GM18909 (cell line): ENCODE measurements around the gene SYVN1.

Experiments used
- ATAC-seq: cut with Tn5 transposase; IDR thresholded peaks from one replicate; pipeline ENCODE4 v1.9.1; 2021; ENCODE audit warnings: mild to moderate bottlenecking; ENCODE audit not compliant: unreplicated experiment, poor library complexity

The SYVN1 gene

DNA sequence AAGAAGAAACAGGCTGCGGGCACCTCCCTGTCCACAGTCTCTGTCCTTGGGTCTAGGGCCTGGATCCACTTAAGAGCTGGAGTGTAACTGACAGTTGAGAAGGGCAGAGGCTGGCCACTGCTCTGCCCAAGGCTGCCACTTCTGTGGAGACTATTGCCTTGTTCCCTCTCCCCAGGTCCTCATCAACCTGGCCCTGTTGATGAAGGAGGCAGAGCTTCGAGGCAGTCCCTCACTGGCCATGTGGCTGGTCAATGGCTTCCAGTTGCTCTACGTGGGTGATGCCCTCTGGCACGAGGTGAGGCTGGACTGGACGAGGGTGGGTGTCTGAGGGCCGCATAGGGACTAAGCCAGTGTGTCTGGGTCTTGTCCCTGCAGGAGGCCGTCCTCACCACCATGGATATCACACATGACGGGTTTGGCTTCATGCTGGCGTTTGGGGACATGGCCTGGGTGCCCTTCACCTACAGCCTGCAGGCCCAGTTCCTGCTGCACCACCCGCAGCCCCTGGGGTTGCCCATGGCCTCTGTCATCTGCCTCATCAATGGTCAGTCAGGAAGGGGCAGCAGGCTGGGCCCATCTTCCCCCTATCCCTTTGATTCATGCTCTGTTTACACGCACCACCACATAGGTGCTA is 19.7 kb downstream of the SYVN1 start:
- ATAC-seq, result no peak

DNA sequence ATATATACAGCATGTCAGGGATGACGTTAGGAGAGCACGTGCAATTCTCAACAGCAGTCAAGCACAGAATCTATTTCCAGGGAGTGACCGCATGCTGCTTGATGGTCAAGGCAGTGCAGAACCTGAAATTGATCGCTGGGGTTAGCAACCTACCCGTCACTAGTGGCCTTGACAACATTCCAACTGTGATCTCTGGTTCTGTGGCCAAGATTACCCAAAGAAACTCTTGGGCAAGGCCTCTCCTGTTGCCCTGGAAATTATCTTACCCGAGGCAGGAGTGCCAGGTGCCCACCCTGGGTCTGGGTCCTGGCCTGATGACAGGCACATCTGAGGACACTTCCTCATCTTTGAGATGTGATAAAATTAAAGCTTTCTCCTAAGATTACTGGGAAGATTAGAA is 20.5 kb downstream of the SYVN1 start:
- no peak for ATAC-seq

DNA sequence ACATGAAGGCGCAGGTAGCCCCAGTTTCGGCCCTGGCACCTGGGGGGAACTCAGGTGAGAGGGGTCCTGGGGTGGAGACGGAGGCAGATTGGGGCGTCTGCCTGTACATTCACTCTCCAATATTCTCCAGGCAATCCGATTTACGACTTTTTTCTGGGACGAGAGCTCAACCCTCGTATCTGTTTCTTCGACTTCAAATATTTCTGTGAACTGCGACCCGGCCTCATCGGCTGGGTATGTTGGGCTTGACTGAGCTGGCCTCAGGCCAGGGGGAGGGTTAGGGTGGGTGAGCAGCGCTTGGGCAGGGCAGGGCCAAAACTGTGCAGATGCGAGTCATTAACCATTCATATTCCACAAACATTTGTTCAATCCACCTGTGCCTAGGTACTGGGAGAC is 21.0 kb downstream of the SYVN1 start:
- ATAC-seq, result no peak

DNA sequence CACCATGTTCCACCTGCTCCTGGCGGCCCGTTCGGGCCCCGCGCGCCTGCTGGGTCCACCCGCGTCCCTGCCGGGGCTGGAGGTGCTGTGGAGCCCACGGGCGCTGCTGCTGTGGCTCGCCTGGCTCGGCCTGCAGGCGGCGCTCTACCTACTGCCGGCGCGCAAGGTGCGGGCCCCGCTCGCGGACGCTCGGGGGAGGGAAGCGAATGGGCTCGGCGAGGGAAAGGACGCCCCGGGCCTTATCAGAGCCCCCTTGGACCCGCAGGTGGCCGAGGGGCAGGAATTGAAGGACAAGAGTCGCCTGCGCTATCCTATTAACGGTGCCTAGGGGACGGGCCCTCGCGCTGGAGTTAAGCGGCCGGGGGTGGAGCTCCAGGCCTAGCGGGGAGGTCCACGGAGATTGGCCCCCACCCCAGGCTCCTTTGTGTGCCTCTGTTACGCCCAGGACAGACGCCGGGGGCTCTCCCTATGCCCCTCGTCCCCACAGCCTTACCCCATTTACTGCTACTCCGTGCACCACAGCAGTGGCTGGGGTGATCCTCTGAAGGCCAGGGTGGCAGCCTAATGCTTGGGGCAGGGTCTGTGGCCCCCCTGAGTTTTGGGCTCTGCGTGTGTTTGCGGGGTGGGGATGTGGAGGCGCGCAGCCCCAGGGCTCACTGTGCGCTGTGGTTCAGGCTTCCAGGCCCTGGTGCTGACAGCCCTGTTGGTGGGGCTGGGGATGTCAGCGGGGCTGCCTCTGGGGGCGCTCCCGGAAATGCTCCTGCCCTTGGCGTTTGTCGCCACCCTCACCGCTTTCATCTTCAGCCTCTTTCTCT is 21.6 kb downstream of the SYVN1 start:
- ATAC-seq, result no peak

DNA sequence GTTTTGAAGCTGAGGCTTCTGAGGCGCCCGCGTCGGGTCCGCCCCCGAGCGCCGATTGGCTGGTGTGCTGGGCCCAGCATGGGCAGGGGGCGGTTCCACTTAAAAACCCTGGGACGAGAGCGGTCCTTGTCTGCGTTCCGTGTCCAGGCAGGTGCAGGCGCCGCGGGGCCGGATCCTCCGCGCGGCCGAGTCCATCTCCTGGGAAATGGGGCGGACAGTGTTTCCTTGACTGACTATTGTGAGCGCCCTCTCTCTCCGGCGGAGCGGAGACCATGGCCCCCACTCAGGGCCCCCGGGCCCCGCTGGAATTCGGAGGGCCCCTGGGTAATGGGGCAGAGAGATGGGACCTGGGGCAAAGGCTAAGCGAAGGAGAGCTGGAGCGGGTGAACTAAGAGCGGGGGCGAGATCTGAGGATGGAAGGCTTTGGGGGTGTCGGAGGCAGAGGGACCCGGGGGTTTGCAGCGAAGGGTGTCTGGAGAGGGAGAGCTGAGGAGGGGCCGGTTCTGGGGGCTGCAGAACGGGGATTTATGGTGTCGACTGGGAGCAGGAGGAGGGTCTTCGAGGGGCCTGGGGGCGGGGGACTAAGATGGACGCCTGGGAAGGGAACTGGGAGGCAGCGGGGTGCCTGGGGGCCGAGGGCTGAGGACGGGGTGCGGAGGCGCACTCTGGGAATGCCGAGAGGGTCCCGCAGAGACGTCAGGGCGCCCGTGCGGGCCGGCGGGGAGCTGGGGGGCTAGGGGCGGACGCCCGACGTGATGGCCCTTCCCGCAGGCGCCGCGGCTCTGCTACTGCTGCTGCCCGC is 22.4 kb downstream of the SYVN1 start, which contains the start of gene TM7SF2:
TSS of gene TM7SF2 (plus strand) at position 129 of the 802 bp plus-strand sequence. CDS start at position 273, 144 bp downstream.
- peak; percentile 60 for ATAC-seq

DNA sequence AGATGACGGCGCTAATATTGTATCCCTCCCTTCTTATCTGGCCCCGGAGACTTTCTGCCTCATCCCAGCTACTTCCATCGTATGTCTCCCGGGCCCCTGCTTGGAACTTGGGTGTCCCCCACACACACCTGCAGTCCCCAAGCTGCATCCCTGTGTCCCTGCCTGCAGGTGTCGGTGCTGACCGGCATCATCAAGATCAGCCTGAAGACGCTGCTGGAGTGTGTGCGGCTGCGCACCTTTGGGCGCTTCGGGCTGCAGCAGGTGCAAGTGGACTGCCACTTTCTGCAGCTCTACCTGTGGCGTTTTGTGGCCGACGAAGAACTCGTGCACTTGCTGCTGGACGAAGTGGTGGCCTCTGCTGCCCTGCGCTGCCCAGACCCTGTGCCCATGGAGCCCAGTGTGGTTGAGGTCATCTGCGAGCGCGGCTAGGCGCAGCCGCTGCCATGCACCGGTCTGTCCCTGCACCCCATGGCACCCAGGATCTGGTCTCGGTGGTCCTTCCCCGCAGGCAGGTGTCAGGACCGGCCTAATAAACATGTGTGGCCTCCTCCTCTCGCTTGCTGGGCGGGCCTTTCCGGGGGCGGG is 23.1 kb downstream of the SYVN1 start:
- no peak for ATAC-seq

GRCh38 chr11:65110354-65110861 is 23.9 kb downstream of the SYVN1 start:
- no peak for ATAC-seq

GRCh38 chr11:65109231-65110198 is 24.8 kb downstream of the SYVN1 start:
- no peak for ATAC-seq

GRCh38 chr11:65108469-65109123 is 25.7 kb downstream of the SYVN1 start:
- ATAC-seq, result no peak

DNA sequence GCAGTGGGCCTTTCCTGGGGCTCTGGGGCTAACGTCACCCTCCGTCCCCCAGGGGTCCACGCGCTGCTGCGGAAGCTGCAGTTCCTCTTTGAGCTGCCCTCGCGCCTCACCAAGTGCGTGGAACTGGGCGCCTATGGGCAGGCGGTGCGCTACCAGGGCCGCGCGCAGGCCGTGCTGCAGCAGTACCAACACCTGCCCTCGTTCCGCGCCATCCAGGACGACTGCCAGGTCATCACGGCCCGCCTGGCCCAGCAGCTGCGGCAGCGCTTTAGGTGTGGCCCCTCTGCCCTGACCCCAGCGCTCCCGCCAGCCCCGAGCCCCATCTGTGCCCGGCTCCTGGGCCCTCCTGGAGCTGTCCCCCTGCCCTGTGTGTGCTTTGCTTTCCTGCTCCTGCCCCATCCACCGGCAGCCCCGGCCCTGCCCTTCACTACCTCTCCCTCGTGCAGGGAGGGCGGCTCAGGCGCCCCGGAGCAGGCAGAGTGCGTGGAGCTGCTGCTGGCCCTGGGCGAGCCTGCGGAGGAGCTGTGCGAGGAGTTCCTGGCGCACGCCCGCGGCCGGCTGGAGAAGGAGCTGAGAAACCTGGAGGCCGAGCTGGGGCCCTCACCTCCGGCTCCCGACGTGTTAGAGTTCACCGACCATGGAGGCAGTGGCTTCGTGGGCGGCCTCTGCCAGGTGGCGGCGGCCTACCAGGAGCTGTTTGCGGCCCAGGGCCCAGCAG is 26.4 kb downstream of the SYVN1 start:
- no peak for ATAC-seq

GRCh38 chr11:65107078-65107477 is 27.2 kb downstream of the SYVN1 start:
- ATAC-seq, result no peak

DNA sequence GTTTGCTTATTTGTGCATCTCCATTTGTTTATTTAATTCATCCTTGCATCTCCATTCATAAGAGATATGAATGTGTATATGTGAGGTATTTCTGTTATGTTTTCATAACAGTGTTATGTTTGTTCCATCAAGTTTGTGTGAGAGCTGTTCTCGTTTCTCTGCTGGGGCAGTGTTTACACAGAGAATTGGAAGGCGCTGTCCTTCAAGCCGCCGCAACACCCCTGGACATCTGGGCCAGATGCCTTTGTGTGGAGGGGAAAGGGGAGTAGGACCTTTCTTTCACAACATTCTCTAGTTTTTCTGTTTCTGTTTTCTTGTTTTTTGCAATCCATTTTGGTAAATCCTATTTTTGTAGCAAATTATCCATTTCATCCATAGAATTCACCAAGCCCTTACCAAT is 29.7 kb downstream of the SYVN1 start:
- ATAC-seq, result no peak

GRCh38 chr11:65103476-65103875 is 30.8 kb downstream of the SYVN1 start:
- no peak for ATAC-seq

DNA sequence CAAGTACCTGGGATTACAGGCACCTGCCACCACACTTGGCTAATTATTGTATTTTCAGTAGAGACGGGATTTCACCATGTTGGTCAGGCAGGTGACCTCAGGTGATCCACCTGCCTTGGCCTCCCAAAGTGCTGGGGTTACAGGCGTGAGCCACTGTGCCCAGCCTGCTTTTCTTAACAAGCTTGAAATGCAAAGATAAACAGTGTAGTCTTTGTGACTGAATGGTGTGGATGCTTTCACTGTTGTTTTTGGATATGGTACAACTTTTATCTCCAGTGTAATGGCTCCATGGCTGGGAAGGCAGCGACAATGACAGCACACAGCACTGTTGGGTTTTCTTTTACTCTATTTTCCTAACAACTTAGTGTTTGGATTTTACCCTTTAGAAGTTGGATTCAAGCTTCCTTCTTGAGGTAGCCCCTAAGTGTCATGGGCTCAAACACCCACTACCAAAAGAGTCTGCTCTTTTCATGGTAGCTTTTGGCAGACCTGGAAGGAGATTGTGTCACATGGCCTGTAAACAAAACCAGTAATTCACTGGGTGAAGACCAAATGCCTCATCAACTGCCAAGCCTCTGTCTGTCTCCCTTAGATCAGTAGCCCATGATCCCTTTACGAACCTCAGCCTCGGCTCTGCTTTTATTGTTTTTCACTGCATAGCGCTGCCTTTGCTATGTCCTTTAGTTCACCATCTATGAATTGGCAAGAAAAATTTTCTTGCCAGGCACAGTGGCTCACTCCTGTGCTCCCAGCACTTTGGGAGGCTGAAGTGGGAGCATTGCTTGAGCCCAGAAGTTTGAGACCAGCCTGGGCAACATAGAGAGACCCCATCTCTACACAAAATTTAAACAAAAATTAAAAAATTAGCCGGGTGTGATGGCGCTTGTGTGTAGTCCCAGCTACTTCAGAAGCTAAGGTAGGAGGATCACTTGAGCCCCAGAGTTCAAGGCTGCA is 31.9 kb downstream of the SYVN1 start:
- no peak for ATAC-seq

GRCh38 chr11:65100674-65101350 is 33.5 kb downstream of the SYVN1 start:
- no peak for ATAC-seq

GRCh38 chr11:65096926-65097325 is 37.4 kb downstream of the SYVN1 start:
- ATAC-seq, result no peak
